ENCODE data around the gene HYAL2. TPM values are rescaled to one million over a fixed set of nuclear protein-coding genes. Genes with fewer than 3 reads are reported as not detected.

Gene HYAL2
- total RNA-seq, 2 experiments from 2014 or later: 6.7 to 7.2 TPM

DNA sequence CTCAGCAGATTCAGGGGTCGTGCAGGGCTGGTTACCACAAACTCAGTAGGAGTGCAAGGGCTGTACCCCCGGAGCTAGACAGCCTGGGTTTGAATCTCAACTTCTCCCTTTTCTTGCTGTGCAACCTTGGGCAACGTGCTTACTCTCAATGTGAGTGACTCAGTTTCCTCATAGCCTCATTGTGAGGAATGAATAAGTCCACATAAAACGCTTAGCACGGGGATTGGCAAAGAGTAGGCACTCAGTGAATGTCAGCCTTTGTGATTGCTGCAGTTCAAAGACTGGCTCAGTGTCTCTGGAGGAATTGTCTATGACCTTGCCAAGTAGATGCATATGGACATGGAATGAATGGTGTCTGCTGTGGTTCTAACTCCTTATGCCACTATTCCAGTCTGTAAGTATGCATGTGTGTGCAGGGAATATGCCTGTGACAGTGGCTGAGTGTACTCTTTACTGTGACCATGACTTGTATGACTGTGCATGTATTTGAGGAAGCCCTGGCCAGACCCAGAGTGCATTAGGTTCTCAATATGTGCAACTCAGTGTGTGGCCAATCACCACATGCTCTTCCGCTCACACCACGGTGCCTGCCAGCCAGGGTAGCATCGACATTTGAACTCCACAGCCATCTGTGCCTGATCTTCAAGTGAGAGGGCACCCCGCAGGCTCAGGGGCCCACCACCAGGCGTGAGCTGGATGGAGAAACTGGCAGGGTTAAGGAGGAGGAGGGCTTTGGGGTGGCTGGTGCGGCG, 22.4 kb downstream of the HYAL2 start:
- no peaks in the 10 kb centered on the region for H3K9me3 Mint-ChIP-seq
- H3K36me3 Mint-ChIP-seq (ENCODE audit: low read depth): peaks cover 10% of the 10 kb centered on the region
- no peaks in the 10 kb centered on the region for H3K27me3 Mint-ChIP-seq
- peaks cover 41% of the 10 kb centered on the region for H3K4me1 Mint-ChIP-seq
- peak overlapping the region; percentile 100 for H3K27ac Mint-ChIP-seq
- CTCF ChIA-PET: interaction anchor here (0.6 to 4.2 kb wide), 16 partner anchors 11 to 232 kb away, joined by 3 to 82 read pairs (median 6); partner anchors contain the start of genes CYB561D2, HYAL2, LSMEM2 and RASSF1
- DNase-seq: no peak
- POLR2A ChIA-PET: interaction anchor here (0.8 to 6.3 kb wide), 15 partner anchors 8 to 310 kb away, joined by 3 to 150 read pairs (median 5); partner anchors contain the start of genes CYB561D2, IFRD2, NPRL2 and RASSF1
- H3K4me3 Mint-ChIP-seq: peak overlapping the region; percentile 99

- POLR2A ChIA-PET: interaction anchor here (0.6 to 6.3 kb wide), 18 partner anchors 8 to 311 kb away, joined by 3 to 150 read pairs (median 5); partner anchors contain the start of genes CYB561D2, GNAI2, IFRD2 and NPRL2
- Mint-ChIP-seq H3K27ac (peak overlapping the region; percentile 100), H3K36me3 (ENCODE audit: low read depth) (peaks cover 10% of the 10 kb centered on the region), H3K9me3 (no peaks in the 10 kb centered on the region), H3K4me3 (peak overlapping the region; percentile 99), H3K4me1 (peaks cover 38% of the 10 kb centered on the region), H3K27me3 (no peaks in the 10 kb centered on the region)
- CTCF ChIA-PET: interaction anchor here (0.6 to 4.2 kb wide), 19 partner anchors 10 to 232 kb away, joined by 3 to 82 read pairs (median 5); partner anchors contain the start of genes CYB561D2, HYAL2, LSMEM2 and RASSF1
- DNase-seq: no peak
These were observed 23.0 kb downstream of the HYAL2 start for GRCh38 chr3:50299638-50299928.

- Mint-ChIP-seq H3K9me3 (no peaks in the 10 kb centered on the region), H3K27me3 (no peaks in the 10 kb centered on the region), H3K4me1 (peaks cover 36% of the 10 kb centered on the region), H3K27ac (peak within 1 kb of the TSS; percentile 100), H3K4me3 (peak within 1 kb of the TSS; percentile 99), H3K36me3 (ENCODE audit: low read depth) (peaks cover 10% of the 10 kb centered on the region)
- ChIA-PET POLR2A (interaction anchor here (0.6 to 6.3 kb wide), 24 partner anchors 7 to 369 kb away, joined by 3 to 150 read pairs (median 4); partner anchors contain the start of genes CYB561D2, GNAI2, IFRD2 and LSMEM2), CTCF (interaction anchor here (0.6 to 4.2 kb wide), 20 partner anchors 10 to 233 kb away, joined by 3 to 82 read pairs (median 4); partner anchors contain the start of genes CYB561D2, HYAL2, LSMEM2 and RASSF1)
- peak; percentile 100 for DNase-seq
These were observed 23.5 kb downstream of the HYAL2 start, which contains the start of the genes HYAL3 and NAA80 for GRCh38 chr3:50298836-50299637. Gene HYAL3 (minus strand): TSS chr3:50299405. CDS start chr3:50295602, 3,803 bp downstream. Gene NAA80 (minus strand): TSS chr3:50299405. CDS start chr3:50297463, 1,942 bp downstream.

DNA sequence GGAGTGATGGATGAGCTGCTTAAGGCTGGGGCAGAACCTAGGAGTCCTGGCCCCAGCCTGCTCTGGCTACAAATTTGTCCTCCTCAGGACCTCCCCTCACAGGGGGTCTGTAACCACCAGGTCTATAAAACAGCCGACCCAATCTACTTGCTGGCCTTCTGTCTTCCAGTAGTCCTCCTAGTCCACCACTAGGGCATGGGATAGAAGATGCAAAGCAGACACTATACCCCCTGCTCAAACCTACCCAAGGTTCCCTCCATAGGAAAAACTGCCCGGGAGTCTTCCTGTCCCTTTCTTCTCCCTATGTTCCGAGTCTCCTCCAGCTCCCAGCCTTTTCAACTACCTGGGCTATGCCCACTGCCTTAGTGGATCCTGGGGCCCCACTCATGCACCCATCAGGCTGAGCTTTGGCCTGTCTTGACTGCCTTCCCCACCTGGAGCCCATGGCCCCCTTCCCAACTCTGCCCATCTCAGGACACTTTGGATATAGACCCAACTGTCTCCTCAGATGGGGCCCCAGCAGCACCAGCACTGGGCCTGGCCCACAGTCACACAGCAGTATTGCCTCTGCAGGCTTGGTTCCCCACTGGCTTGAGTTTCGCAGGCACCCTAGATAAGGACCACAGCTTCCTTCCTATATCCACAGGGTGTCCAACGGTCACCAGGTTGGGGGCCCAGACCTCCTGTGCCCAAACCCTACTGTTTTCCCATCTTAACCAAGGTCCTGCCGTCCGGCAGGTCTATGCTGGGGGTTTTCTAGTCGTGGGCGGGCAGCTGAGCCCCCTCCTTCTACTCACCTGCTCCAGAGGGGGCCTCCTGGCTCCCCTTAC, 24.4 kb downstream of the HYAL2 start:
- H3K36me3 Mint-ChIP-seq (ENCODE audit: low read depth): peaks cover 10% of the 10 kb centered on the region
- CTCF ChIA-PET: interaction anchor here (1.0 to 4.2 kb wide), 10 partner anchors 9 to 54 kb away, joined by 3 to 82 read pairs (median 8); partner anchors contain the start of genes HYAL2 and RASSF1
- H3K4me3 Mint-ChIP-seq: peak overlapping the region; percentile 99
- H3K4me1 Mint-ChIP-seq: peaks cover 38% of the 10 kb centered on the region
- no peak for DNase-seq
- peak overlapping the region; percentile 100 for H3K27ac Mint-ChIP-seq
- POLR2A ChIA-PET: interaction anchor here (0.9 to 6.3 kb wide), 16 partner anchors 9 to 368 kb away, joined by 3 to 150 read pairs (median 6); partner anchors contain the start of genes CYB561D2, GNAI2, LSMEM2 and MON1A
- no peaks in the 10 kb centered on the region for H3K27me3 Mint-ChIP-seq
- no peaks in the 10 kb centered on the region for H3K9me3 Mint-ChIP-seq

GRCh38 chr3:50297384-50297775, 25.2 kb downstream of the HYAL2 start:
- peaks cover 12% of the 10 kb centered on the region for H3K36me3 Mint-ChIP-seq (ENCODE audit: low read depth)
- H3K9me3 Mint-ChIP-seq: no peaks in the 10 kb centered on the region
- H3K27ac Mint-ChIP-seq: no peak overlapping the region
- no peak for DNase-seq
- H3K4me1 Mint-ChIP-seq: peaks cover 44% of the 10 kb centered on the region
- no peaks in the 10 kb centered on the region for H3K27me3 Mint-ChIP-seq
- ChIA-PET POLR2A (interaction anchor here (1.1 to 6.3 kb wide), 6 partner anchors 20 to 77 kb away, joined by 4 to 150 read pairs (median 31); partner anchors contain the start of genes GNAI2, RASSF1, TUSC2 and ZMYND10), CTCF (interaction anchor here (0.7 to 4.2 kb wide), 3 partner anchors 26 to 50 kb away, joined by 3 to 82 read pairs (median 17); partner anchors contain the start of gene HYAL2)
- H3K4me3 Mint-ChIP-seq: peak overlapping the region; percentile 99

GRCh38 chr3:50296721-50297383, 25.7 kb downstream of the HYAL2 start:
- Mint-ChIP-seq H3K36me3 (ENCODE audit: low read depth) (peaks cover 13% of the 10 kb centered on the region), H3K4me3 (peak overlapping the region; percentile 21), H3K4me1 (peaks cover 46% of the 10 kb centered on the region), H3K27me3 (no peaks in the 10 kb centered on the region), H3K27ac (no peak overlapping the region), H3K9me3 (no peaks in the 10 kb centered on the region)
- DNase-seq: no peak
- CTCF ChIA-PET: interaction anchor here (0.7 to 4.2 kb wide), 2 partner anchors 27 to 40 kb away, joined by 3 to 82 read pairs; partner anchors contain the start of gene HYAL2
- POLR2A ChIA-PET: interaction anchor here (3.8 to 6.3 kb wide), 4 partner anchors 21 to 44 kb away, joined by 21 to 150 read pairs (median 77); partner anchors contain the start of genes RASSF1, TUSC2 and ZMYND10

DNA sequence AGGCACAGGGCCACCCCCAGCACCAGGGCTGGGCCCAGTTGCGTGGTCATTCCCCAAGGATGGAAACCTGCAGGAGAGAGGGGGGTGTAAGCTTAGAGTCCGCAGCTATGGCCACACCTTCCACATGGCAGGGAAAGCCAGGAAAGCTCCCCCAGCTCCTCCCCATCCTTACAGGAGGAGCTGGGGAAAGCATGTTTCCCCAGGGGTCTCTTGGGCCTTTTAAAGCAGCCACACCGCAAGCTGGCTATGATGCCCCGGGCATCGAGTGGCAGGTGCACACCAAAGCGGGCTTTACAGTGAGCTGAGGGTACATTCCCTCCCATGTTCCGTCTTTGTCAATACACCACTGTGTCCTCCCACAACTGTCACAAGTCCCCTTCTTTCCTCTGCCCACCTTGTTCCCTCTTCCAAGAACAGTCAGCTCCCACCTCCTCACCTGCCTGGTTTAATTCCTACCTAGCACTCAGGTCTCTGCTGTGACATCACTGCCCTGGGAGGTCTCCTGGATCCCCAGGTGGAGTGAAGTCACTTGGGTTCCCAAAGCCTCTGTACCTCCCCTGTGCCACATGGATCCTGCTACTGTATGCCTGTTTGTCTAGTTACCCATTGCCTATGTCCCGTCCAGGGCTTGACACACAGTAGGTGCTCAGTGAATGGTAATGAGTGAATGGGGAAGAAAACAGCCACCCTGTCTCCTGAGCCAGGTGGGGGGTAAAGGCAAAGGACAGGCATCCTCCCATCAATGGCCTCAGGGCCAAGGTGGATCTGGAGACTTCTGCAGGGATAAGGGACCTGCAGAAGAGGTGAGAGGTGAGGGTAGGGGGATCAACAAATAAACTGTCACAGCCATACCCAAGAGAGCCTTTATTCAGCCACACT, 26.8 kb downstream of the HYAL2 start:
- Mint-ChIP-seq H3K4me3 (no peak overlapping the region), H3K9me3 (no peaks in the 10 kb centered on the region), H3K4me1 (peaks cover 48% of the 10 kb centered on the region), H3K36me3 (ENCODE audit: low read depth) (peaks cover 16% of the 10 kb centered on the region), H3K27ac (peak overlapping the region; percentile 19), H3K27me3 (no peaks in the 10 kb centered on the region)
- ChIA-PET CTCF (interaction anchor here (0.6 kb wide), 2 partner anchors 87 to 233 kb away, joined by 3 read pairs; no protein-coding TSS in a partner anchor), POLR2A (interaction anchor here (0.7 to 5.2 kb wide), 5 partner anchors 11 to 41 kb away, joined by 3 to 113 read pairs (median 3); partner anchors contain the start of genes LSMEM2 and TUSC2)
- no peak for DNase-seq

DNA sequence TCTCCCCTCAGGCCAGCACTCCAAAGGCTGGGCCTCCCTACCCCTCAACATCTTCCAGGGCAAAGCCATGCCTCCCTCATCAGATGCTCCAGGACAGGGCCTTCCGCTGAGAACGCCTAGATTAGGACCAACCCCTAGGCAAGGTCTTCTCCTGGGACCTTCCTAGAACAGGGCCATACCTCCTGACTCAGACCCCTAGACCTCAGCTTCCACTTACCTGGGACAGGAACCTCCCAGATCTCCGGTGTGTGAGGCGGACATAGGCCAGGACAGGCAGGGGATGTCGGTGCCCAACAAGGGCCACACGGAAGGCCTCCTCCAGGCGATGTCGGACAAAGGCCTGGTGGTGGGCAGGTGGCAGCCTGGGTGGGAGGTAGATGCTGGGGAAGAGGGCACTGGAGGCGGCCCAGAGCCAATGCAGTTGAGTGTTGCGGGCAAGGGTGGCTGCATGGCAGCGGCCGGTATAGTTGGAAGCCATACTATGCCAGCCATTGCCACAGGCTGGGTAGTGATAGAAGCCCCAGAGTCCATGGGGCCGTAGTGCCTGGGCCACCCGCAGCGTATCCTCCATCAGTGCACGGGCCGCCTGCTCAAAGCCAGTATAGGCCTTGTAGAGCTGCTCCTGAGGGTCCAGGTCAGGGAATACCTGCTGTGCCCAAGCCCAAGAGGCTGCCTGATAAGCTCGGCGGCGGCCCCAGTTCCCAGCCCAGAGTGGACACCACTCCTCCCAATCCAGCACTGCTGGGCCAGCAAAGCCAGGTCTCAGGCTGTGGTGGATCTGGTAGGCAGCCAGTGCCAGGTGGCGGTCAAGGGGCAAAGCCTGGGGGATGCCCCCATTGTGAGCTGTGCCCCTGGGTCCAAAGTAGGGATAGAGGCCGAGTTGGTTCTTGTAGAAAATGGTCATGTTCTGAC, 27.8 kb downstream of the HYAL2 start:
- CTCF ChIA-PET: interaction anchor here (0.6 kb wide), 1 partner anchor 86 kb away, joined by 3 read pairs; no protein-coding TSS in a partner anchor
- H3K36me3 Mint-ChIP-seq (ENCODE audit: low read depth): peaks cover 16% of the 10 kb centered on the region
- no peak overlapping the region for H3K27ac Mint-ChIP-seq
- POLR2A ChIA-PET: interaction anchor here (0.6 to 1.5 kb wide), 7 partner anchors 10 to 44 kb away, joined by 3 to 6 read pairs (median 3); partner anchors contain the start of genes LSMEM2 and TUSC2
- H3K9me3 Mint-ChIP-seq: no peaks in the 10 kb centered on the region
- H3K4me1 Mint-ChIP-seq: peaks cover 44% of the 10 kb centered on the region
- no peak for DNase-seq
- no peak overlapping the region for H3K4me3 Mint-ChIP-seq
- no peaks in the 10 kb centered on the region for H3K27me3 Mint-ChIP-seq

GRCh38 chr3:50294089-50294488, 28.5 kb downstream of the HYAL2 start:
- Mint-ChIP-seq H3K4me1 (peaks cover 47% of the 10 kb centered on the region), H3K36me3 (ENCODE audit: low read depth) (peaks cover 22% of the 10 kb centered on the region), H3K9me3 (no peaks in the 10 kb centered on the region), H3K4me3 (no peak overlapping the region), H3K27me3 (no peaks in the 10 kb centered on the region), H3K27ac (no peak overlapping the region)
- POLR2A ChIA-PET: interaction anchor here (1.1 kb wide), 2 partner anchors 43 to 45 kb away, joined by 5 to 6 read pairs; no protein-coding TSS in a partner anchor
- DNase-seq: no peak
- CTCF ChIA-PET: interaction anchor here (0.9 kb wide), 1 partner anchor 34 kb away, joined by 3 read pairs; the partner anchor contains the start of gene TUSC2

Measured in activated CD4-positive, alpha-beta memory T cell treated with anti-CD3 and anti-CD28 coated beads, Interleukin-2, amount 10 ng/mL, durations not matched to agents 7 days and 5 days (primary cell).